ENCODE data around the gene CENPP. TPM values are rescaled to one million over a fixed set of nuclear protein-coding genes. Genes with fewer than 3 reads are reported as not detected.

Gene CENPP
- total RNA-seq, 3 donors from 2014 or later (not counting 1 experiment from before 2014, with no cell fraction given) = 10.3 to 14.5 (median 12.1) TPM

DNA sequence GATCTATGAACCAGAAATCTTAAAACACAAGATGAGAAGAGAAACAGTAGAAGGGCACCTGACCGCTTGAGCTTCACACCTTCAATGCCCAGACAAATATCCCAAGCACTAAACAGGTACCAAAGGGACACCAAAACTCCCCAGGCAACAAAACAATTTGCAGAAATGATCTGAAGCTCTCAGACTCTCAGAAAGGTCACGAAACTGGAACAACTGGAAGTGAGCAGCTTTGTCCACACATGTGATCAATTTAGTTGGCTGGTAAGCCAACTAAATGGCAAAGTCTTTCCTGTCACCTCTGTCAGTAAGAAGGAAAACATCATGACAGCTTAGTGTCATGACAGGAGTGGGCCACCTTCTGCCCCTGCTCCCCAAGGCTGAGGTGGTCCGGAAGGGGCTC is 340.1 kb downstream of the CENPP start:
- TF ChIP-seq, protein P1, sequence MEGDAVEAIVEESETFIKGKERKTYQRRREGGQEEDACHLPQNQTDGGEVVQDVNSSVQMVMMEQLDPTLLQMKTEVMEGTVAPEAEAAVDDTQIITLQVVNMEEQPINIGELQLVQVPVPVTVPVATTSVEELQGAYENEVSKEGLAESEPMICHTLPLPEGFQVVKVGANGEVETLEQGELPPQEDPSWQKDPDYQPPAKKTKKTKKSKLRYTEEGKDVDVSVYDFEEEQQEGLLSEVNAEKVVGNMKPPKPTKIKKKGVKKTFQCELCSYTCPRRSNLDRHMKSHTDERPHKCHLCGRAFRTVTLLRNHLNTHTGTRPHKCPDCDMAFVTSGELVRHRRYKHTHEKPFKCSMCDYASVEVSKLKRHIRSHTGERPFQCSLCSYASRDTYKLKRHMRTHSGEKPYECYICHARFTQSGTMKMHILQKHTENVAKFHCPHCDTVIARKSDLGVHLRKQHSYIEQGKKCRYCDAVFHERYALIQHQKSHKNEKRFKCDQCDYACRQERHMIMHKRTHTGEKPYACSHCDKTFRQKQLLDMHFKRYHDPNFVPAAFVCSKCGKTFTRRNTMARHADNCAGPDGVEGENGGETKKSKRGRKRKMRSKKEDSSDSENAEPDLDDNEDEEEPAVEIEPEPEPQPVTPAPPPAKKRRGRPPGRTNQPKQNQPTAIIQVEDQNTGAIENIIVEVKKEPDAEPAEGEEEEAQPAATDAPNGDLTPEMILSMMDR (IDR thresholded peaks at IDR 0.05) = no peak
- no peaks in the 10 kb centered on the region for H3K27me3 Mint-ChIP-seq (ENCODE audit: low read depth in 2 of 2)
- H3K9me3 Mint-ChIP-seq = no peaks in the 10 kb centered on the region
- ATAC-seq (no peak), DNase-seq (no peak)
- Histone ChIP-seq H3K4me1 (ENCODE audit: control insufficient read depth, insufficient read depth, low read length) (peaks cover 27% of the 10 kb centered on the region), H3K27me3 (ENCODE audit: control insufficient read depth, insufficient read depth, low read length) (no peaks in the 10 kb centered on the region), H3K4me3 (ENCODE audit: low read length) (no peak overlapping the region), H3K27ac (ENCODE audit: low read length) (no peak overlapping the region), H3K9me3 (ENCODE audit: control insufficient read depth, insufficient read depth, low read length) (no peaks in the 10 kb centered on the region), H3K36me3 (ENCODE audit: control insufficient read depth, insufficient read depth, low read length) (peaks cover 10% of the 10 kb centered on the region)
- peak overlapping the region; percentile 7 for H3K4me3 Mint-ChIP-seq
- H3K4me1 Mint-ChIP-seq = peaks cover 40 to 53% of the 10 kb centered on the region in 2 donors
- H3K27ac Mint-ChIP-seq = no peak overlapping the region
- intact Hi-C loops (cut with micrococcal nuclease) = no loop called here
- no peaks in the 10 kb centered on the region for H3K36me3 Mint-ChIP-seq
- WGBS (ENCODE audit: insufficient coverage) = 97% methylated on average over 3 of the region's 3 CpGs

DNA sequence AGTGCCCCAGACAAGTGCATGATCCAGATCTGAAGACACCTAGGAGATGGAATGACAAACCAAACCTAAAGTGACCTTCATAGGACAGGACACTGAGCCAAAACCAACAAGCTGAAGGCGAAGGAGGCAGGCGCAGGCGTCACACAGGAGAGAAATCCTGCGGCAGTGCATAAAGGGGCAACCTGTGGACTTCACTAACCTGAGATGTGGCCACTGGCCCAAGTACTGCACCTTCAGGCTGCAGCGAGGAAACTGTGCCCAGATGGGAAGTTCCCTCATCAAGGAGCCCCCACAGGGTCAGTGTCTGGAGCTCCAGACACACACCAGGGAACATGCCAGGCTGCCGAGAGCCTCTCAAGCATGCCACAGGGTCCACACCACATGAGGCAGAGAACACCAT is 340.5 kb downstream of the CENPP start:
- H3K27ac Mint-ChIP-seq = no peak overlapping the region
- peaks cover 31% of the 10 kb centered on the region for H3K4me1 ChIP-seq (ENCODE audit: control insufficient read depth, insufficient read depth, low read length)
- H3K4me3 ChIP-seq (ENCODE audit: low read length) = no peak overlapping the region
- no peak for DNase-seq
- peaks cover 40 to 53% of the 10 kb centered on the region in 2 donors for H3K4me1 Mint-ChIP-seq
- H3K27ac ChIP-seq (ENCODE audit: low read length) = no peak overlapping the region
- no peaks in the 10 kb centered on the region for H3K9me3 Mint-ChIP-seq
- H3K36me3 ChIP-seq (ENCODE audit: control insufficient read depth, insufficient read depth, low read length) = peaks cover 10% of the 10 kb centered on the region
- TF ChIP-seq, protein P1 (IDR thresholded peaks at IDR 0.05) = no peak
- no peaks in the 10 kb centered on the region for H3K36me3 Mint-ChIP-seq
- no peaks in the 10 kb centered on the region for H3K27me3 ChIP-seq (ENCODE audit: control insufficient read depth, insufficient read depth, low read length)
- peak overlapping the region; percentile 7 for H3K4me3 Mint-ChIP-seq
- intact Hi-C loops (cut with micrococcal nuclease) = no loop called here
- H3K9me3 ChIP-seq (ENCODE audit: control insufficient read depth, insufficient read depth, low read length) = no peaks in the 10 kb centered on the region
- no peaks in the 10 kb centered on the region for H3K27me3 Mint-ChIP-seq (ENCODE audit: low read depth in 2 of 2)
- no peak for ATAC-seq
- WGBS (ENCODE audit: insufficient coverage) = 96% methylated on average over 6 of the region's 6 CpGs

DNA sequence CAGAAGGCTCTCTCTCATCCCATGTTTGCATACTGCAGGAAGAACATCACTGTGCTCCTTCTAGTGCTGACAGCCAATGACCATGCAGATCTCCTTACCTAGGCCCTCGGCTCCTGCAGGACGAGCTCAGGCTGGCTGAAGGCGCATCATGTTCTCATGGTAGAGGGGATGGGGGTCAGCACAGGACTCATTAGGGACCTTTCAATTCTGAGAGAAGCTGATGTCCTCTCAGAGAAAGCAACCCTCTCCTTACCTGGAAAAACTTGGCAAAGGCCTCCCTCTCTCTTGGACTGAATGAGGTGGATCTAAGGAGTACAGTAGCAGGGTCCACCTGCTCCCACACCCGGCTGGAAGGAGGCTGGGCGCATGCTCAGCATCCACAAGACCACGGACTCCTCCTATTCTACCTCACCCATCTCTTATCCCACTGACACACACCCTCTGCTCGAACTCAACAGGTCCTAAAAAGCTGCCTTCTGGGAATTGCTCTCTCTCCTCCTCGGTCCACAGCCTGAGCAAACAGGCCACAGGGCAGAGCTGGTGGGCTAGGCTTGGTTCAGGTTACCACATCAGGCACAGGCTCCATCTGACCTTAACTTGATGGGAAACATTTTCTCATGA is 341.3 kb downstream of the CENPP start:
- Mint-ChIP-seq H3K9me3 (no peaks in the 10 kb centered on the region), H3K27me3 (ENCODE audit: low read depth in 2 of 2) (no peaks in the 10 kb centered on the region), H3K27ac (peak overlapping the region; percentile 26 to 59), H3K4me3 (peak overlapping the region; percentile 0), H3K36me3 (no peaks in the 10 kb centered on the region), H3K4me1 (peaks cover 40 to 48% of the 10 kb centered on the region in 2 donors)
- no peak overlapping the region for H3K27ac ChIP-seq (ENCODE audit: low read length)
- TF ChIP-seq, protein P1 (IDR thresholded peaks at IDR 0.05) = no peak
- H3K4me1 ChIP-seq (ENCODE audit: control insufficient read depth, insufficient read depth, low read length) = peaks cover 35% of the 10 kb centered on the region
- no peaks in the 10 kb centered on the region for H3K9me3 ChIP-seq (ENCODE audit: control insufficient read depth, insufficient read depth, low read length)
- H3K36me3 ChIP-seq (ENCODE audit: control insufficient read depth, insufficient read depth, low read length) = peaks cover 10% of the 10 kb centered on the region
- DNase-seq (no peak), ATAC-seq (no peak)
- no peaks in the 10 kb centered on the region for H3K27me3 ChIP-seq (ENCODE audit: control insufficient read depth, insufficient read depth, low read length)
- intact Hi-C loops (cut with micrococcal nuclease) = no loop called here
- H3K4me3 ChIP-seq (ENCODE audit: low read length) = no peak overlapping the region
- 94% methylated on average over 8 of the region's 8 CpGs for WGBS (ENCODE audit: insufficient coverage)

Measured in natural killer cell (primary cell).